GM18526 (cell line): ENCODE results near the gene PHPT1.

Experiments
- POLR2A ChIP-seq: IDR thresholded peaks from 3 replicates; pipeline ENCODE4 v1.6.1; 2011; ENCODE audit not compliant: insufficient read length; ENCODE audit errors: extremely low read depth

Gene PHPT1

GRCh38 chr9:136820971-136821825 lies 28.0 kb upstream of the PHPT1 start:
- no peak for TF ChIP-seq POLR2A

GRCh38 chr9:136821826-136822544 lies 27.2 kb upstream of the PHPT1 start:
- no peak for TF ChIP-seq POLR2A

- TF ChIP-seq POLR2A: no peak
These were observed 25.8 kb upstream of the PHPT1 start for GRCh38 chr9:136823136-136824046.

- no peak for TF ChIP-seq POLR2A
These were observed 24.5 kb upstream of the PHPT1 start for GRCh38 chr9:136824496-136825225.

GRCh38 chr9:136825295-136826187 lies 23.7 kb upstream of the PHPT1 start:
- TF ChIP-seq POLR2A: no peak

- TF ChIP-seq POLR2A: no peak
These were observed 23.0 kb upstream of the PHPT1 start for GRCh38 chr9:136826188-136826541.

GRCh38 chr9:136826703-136827582 lies 22.3 kb upstream of the PHPT1 start:
- TF ChIP-seq POLR2A: no peak

GRCh38 chr9:136827794-136828473 lies 21.3 kb upstream of the PHPT1 start:
- no peak for TF ChIP-seq POLR2A

GRCh38 chr9:136828474-136829140 lies 20.6 kb upstream of the PHPT1 start:
- no peak for TF ChIP-seq POLR2A

- TF ChIP-seq POLR2A: no peak
These were observed 19.8 kb upstream of the PHPT1 start for GRCh38 chr9:136829412-136829811.

GRCh38 chr9:136829981-136830885 lies 19.0 kb upstream of the PHPT1 start:
- no peak for TF ChIP-seq POLR2A
